H1 (cell line): ENCODE data around the gene PDE4B. TPM values are rescaled to one million over a fixed set of nuclear protein-coding genes. Genes with fewer than 3 reads are reported as not detected.

Experiments used
- CTCF ChIA-PET: fragments of 300-600 bp; sonication (Branson Sonifier 250); formaldehyde crosslinking; loops from one replicate; lab custom pipeline; 2021; ENCODE audit not compliant: partially characterized antibody; lab: Charles Lee
- POLR2A ChIA-PET: fragments of 300-600 bp; sonication (Branson Sonifier 250); formaldehyde crosslinking; loops from one replicate; lab custom pipeline; 2021; ENCODE audit warnings: inconsistent platforms; ENCODE audit not compliant: partially characterized antibody; lab: Charles Lee
- DNase-seq, 2 experiments: peaks; one replicate each; pipeline versions ENCODE4 v3.0.0 to v3.0.0-alpha.2; 2010 to 2022; ENCODE audit warnings: low spot score in 2 of 2, low read depth in 1 of 2, mixed read lengths in 1 of 2
- FAIRE-seq: peaks from 2 replicates; lab custom pipeline; 2011; peaks lifted over from hg19 to GRCh38; lab: Jason Lieb, UNC
- H2AFZ ChIP-seq: 2 replicates; pipeline ENCODE4 v1.8.1; 2012; ENCODE audit warnings: low read length, inconsistent platforms
- H2AK5ac ChIP-seq: 2 replicates; pipeline ENCODE4 v1.6.1; 2013; ENCODE audit warnings: low read depth, low read length
- H2BK120ac ChIP-seq: replicated peaks from 2 replicates; pipeline ENCODE3; 2013; ENCODE audit warnings: low read depth, low read length, inconsistent platforms
- H2BK12ac ChIP-seq: 2 replicates; pipeline ENCODE4 v1.6.1; 2013; ENCODE audit warnings: low read depth, low read length
- H2BK15ac ChIP-seq: 2 replicates; pipeline ENCODE4 v1.6.1; 2013; ENCODE audit warnings: low read length
- H2BK20ac ChIP-seq: 2 replicates; pipeline ENCODE4 v1.6.1; 2013; ENCODE audit warnings: low read length
- H2BK5ac ChIP-seq: 2 replicates; pipeline ENCODE4 v1.6.1; 2013; ENCODE audit warnings: low read depth, low read length
- H3K14ac ChIP-seq: 2 replicates; pipeline ENCODE4 v1.6.1; 2013; ENCODE audit warnings: inconsistent platforms; ENCODE audit not compliant: insufficient read length
- H3K18ac ChIP-seq: 2 replicates; pipeline ENCODE4 v1.6.1; 2013; ENCODE audit warnings: low read length; ENCODE audit errors: extremely low read depth
- H3K23ac ChIP-seq: 2 replicates; pipeline ENCODE4 v1.6.1; 2013; ENCODE audit warnings: inconsistent platforms; ENCODE audit not compliant: insufficient read length
- H3K23me2 ChIP-seq: 2 replicates; pipeline ENCODE4 v1.6.1; 2013; ENCODE audit warnings: low read depth, low read length
- H3K27ac ChIP-seq: 2 replicates; pipeline ENCODE4 v1.6.1; 2011; ENCODE audit warnings: low read depth, low read length, inconsistent platforms
- H3K27me3 ChIP-seq, 4 experiments: replicated peaks in 1 of 4; 1 replicate in 1 of 4; 2 replicates in 3 of 4; pipeline versions ENCODE4 v1.6.1 to v1.8.1; 2011 to 2013; ENCODE audit warnings: low read length in 3 of 4, mild to moderate bottlenecking in 3 of 4, inconsistent platforms in 2 of 4, mixed read lengths in 2 of 4, moderate library complexity in 1 of 4; ENCODE audit not compliant: control insufficient read depth in 3 of 4, insufficient read depth in 3 of 4; ENCODE audit errors: extremely low read depth in 1 of 4
- H3K36me3 ChIP-seq, 4 experiments: 2 replicates each; pipeline versions ENCODE4 v1.6.1 to v1.8.1; 2011 to 2013; ENCODE audit warnings: mild to moderate bottlenecking in 4 of 4, low read length in 3 of 4, moderate library complexity in 2 of 4, control low read depth in 1 of 4, inconsistent platforms in 1 of 4; ENCODE audit not compliant: insufficient read depth in 4 of 4, control insufficient read depth in 2 of 4
- H3K4ac ChIP-seq: replicated peaks from 2 replicates; pipeline ENCODE3; 2013; ENCODE audit warnings: low read length, low read depth, mixed read lengths, inconsistent platforms; ENCODE audit not compliant: insufficient read length
- H3K4me1 ChIP-seq, 4 experiments: replicated peaks in 1 of 4; 1 replicate in 1 of 4; 2 replicates in 3 of 4; pipeline versions ENCODE4 v1.6.1 to v1.8.1; 2011 to 2013; ENCODE audit warnings: low read length in 3 of 4, inconsistent platforms in 2 of 4, mixed read lengths in 1 of 4; ENCODE audit not compliant: insufficient read depth in 4 of 4, control insufficient read depth in 3 of 4
- H3K4me2 ChIP-seq, 2 experiments: 2 replicates each; pipeline versions ENCODE4 v1.6.1 to v1.8.1; 2011 to 2013; ENCODE audit warnings: low read depth in 2 of 2, low read length in 2 of 2, control low read depth in 1 of 2, inconsistent platforms in 1 of 2, mild to moderate bottlenecking in 1 of 2; ENCODE audit not compliant: insufficient read depth in 1 of 2
- H3K4me3 ChIP-seq, 4 experiments: fragments of 200-600, 300-600 bp in 1 of 4; sonication (generic), shearing (Covaris generic), sonication (Bioruptor Twin) in 1 of 4; 2 replicates each; pipeline versions ENCODE4 v1.5.1 to v1.8.1; 2011 to 2016; ENCODE audit warnings: low read length in 4 of 4, low read depth in 3 of 4, control low read depth in 2 of 4, inconsistent platforms in 2 of 4, mild to moderate bottlenecking in 2 of 4, mixed read lengths in 1 of 4, moderate library complexity in 1 of 4; ENCODE audit not compliant: insufficient read depth in 2 of 4; ENCODE audit errors: extremely low read depth in 1 of 4
- H3K56ac ChIP-seq: replicated peaks from 2 replicates; pipeline ENCODE3; 2013; ENCODE audit warnings: low read depth, mild to moderate bottlenecking, mixed read lengths, low read length, inconsistent platforms; ENCODE audit not compliant: insufficient read length
- H3K79me1 ChIP-seq: 2 replicates; pipeline ENCODE4 v1.6.1; 2013; ENCODE audit warnings: low read depth, low read length, control low read depth
- H3K79me2 ChIP-seq, 2 experiments: 2 replicates each; pipeline versions ENCODE4 v1.6.1 to v1.8.1; 2012 to 2013; ENCODE audit warnings: low read length in 2 of 2, mild to moderate bottlenecking in 2 of 2, inconsistent platforms in 1 of 2; ENCODE audit not compliant: insufficient read depth in 2 of 2, control insufficient read depth in 1 of 2
- H3K9ac ChIP-seq, 4 experiments: replicated peaks in 1 of 4; 1 replicate in 1 of 4; 2 replicates in 3 of 4; pipeline versions ENCODE4 v1.6.1 to v1.8.1; 2011 to 2013; ENCODE audit warnings: low read depth in 3 of 4, low read length in 3 of 4, control low read depth in 2 of 4, mild to moderate bottlenecking in 2 of 4, moderate library complexity in 2 of 4, inconsistent platforms in 1 of 4; ENCODE audit errors: extremely low read depth in 1 of 4
- H3K9me3 ChIP-seq, 2 experiments: 2 replicates each; pipeline versions ENCODE4 v1.6.1 to v1.8.1; 2012 to 2013; ENCODE audit warnings: mild to moderate bottlenecking in 2 of 2, moderate library complexity in 2 of 2, control low read depth in 1 of 2, inconsistent platforms in 1 of 2, low read depth in 1 of 2, low read length in 1 of 2, mixed read lengths in 1 of 2; ENCODE audit not compliant: insufficient read depth in 2 of 2
- H4K20me1 ChIP-seq, 2 experiments: replicated peaks in 1 of 2; 2 replicates each; pipeline versions ENCODE3 to v1.8.1; 2011 to 2013; ENCODE audit warnings: inconsistent platforms in 2 of 2, low read length in 2 of 2, mild to moderate bottlenecking in 1 of 2; ENCODE audit not compliant: insufficient read depth in 2 of 2, control insufficient read depth in 1 of 2
- H4K5ac ChIP-seq: 2 replicates; pipeline ENCODE4 v1.6.1; 2013; ENCODE audit warnings: low read length, low read depth, mixed read lengths, inconsistent platforms; ENCODE audit not compliant: insufficient read length
- H4K8ac ChIP-seq: 2 replicates; pipeline ENCODE4 v1.8.0; 2013; ENCODE audit warnings: mild to moderate bottlenecking, moderate library complexity, low read length, inconsistent platforms; ENCODE audit not compliant: insufficient read depth; ENCODE audit errors: extremely low read depth
- H4K91ac ChIP-seq: replicated peaks from 2 replicates; pipeline ENCODE3; 2013; ENCODE audit warnings: low read length, mixed read lengths, inconsistent platforms; ENCODE audit not compliant: insufficient read length
- CBX5 ChIP-seq: fragments of 300-800, 300-1000 bp; sonication (generic); IDR thresholded peaks from 2 replicates; pipeline ENCODE4 v1.7.1; 2016; ENCODE audit warnings: antibody characterized with exemption, low read length, low read depth
- CBX8 ChIP-seq: fragments of 300-800, 300-1000 bp; sonication (generic); IDR thresholded peaks from 2 replicates; pipeline ENCODE4 v1.7.1; 2016; ENCODE audit warnings: low read depth, low read length, borderline replicate concordance
- EGR1 ChIP-seq: IDR thresholded peaks from 2 replicates; pipeline ENCODE4 v1.6.1; 2011; ENCODE audit warnings: low read depth, low read length, borderline replicate concordance
- EP300 ChIP-seq, 2 experiments: IDR thresholded peaks; 1 replicate in 1 of 2; 2 replicates in 1 of 2; pipeline ENCODE4 v1.6.1; 2011 to 2012; ENCODE audit warnings: low read depth in 2 of 2, low read length in 2 of 2, mild to moderate bottlenecking in 2 of 2, borderline replicate concordance in 1 of 2, inconsistent platforms in 1 of 2, moderate library complexity in 1 of 2
- GABPA ChIP-seq: IDR thresholded peaks from 2 replicates; pipeline ENCODE4 v1.6.1; 2011; ENCODE audit warnings: mild to moderate bottlenecking, low read length, moderate library complexity, borderline replicate concordance; ENCODE audit not compliant: insufficient read depth
- HDAC6 ChIP-seq: IDR thresholded peaks from one replicate; pipeline ENCODE4 v1.7.1; 2012; ENCODE audit warnings: low read depth, mild to moderate bottlenecking, inconsistent platforms, low read length, moderate library complexity
- JUN ChIP-seq: IDR thresholded peaks from 2 replicates; pipeline ENCODE4 v1.6.1; 2011; ENCODE audit warnings: low read depth, mild to moderate bottlenecking, improper control_type of control experiment, low read length
- JUND ChIP-seq: IDR thresholded peaks from 2 replicates; pipeline ENCODE4 v1.6.1; 2011; ENCODE audit warnings: mild to moderate bottlenecking, improper control_type of control experiment, low read length
- KDM1A ChIP-seq: fragments of 200-600, 300-600 bp; sonication (generic); IDR thresholded peaks from 2 replicates; pipeline ENCODE4 v1.7.1; 2016; ENCODE audit warnings: mild to moderate bottlenecking, low read length, borderline replicate concordance
- KDM4A ChIP-seq: IDR thresholded peaks from one replicate; pipeline ENCODE4 v1.7.1; 2012; ENCODE audit warnings: low read depth, mild to moderate bottlenecking, moderate library complexity, low read length, inconsistent platforms; ENCODE audit not compliant: severe bottlenecking
- POU5F1 ChIP-seq: IDR thresholded peaks from 2 replicates; pipeline ENCODE4 v1.6.1; 2011; ENCODE audit warnings: low read depth, mild to moderate bottlenecking, low read length, moderate library complexity
- RBBP5 ChIP-seq: IDR thresholded peaks from 2 replicates; pipeline ENCODE4 v1.7.1; 2012; ENCODE audit warnings: low read depth, mild to moderate bottlenecking, inconsistent platforms, low read length, moderate library complexity, borderline replicate concordance
- TAF1 ChIP-seq: IDR thresholded peaks from 2 replicates; pipeline ENCODE4 v1.6.1; 2011; ENCODE audit warnings: mild to moderate bottlenecking, low read depth, low read length
- TCF12 ChIP-seq: IDR thresholded peaks from 2 replicates; pipeline ENCODE4 v1.6.1; 2011; ENCODE audit warnings: low read depth, mild to moderate bottlenecking, low read length
- ZNF274 ChIP-seq: IDR thresholded peaks from 2 replicates; pipeline ENCODE4 v1.7.0; 2012; ENCODE audit warnings: low read length, borderline replicate concordance; ENCODE audit errors: extremely low read depth
- WGBS, 2 experiments: shearing (Covaris generic) in 1 of 2; methylation state at CpG; one replicate each; pipeline versions ENCODE4 v1.1.6 to v1.1.7; 2013 to 2015; ENCODE audit warnings: low lambda C conversion rate in 2 of 2, mixed read lengths in 2 of 2, inconsistent platforms in 1 of 2, low coverage in 1 of 2, missing lambda C conversion rate in 1 of 2; ENCODE audit not compliant: insufficient replicate concordance in 2 of 2, insufficient coverage in 1 of 2, insufficient read length in 1 of 2; ENCODE audit errors: extremely low coverage in 1 of 2, missing lambda C conversion rate in 1 of 2; 5-methylcytosine and 5-hydroxymethylcytosine counted together
- polyA plus RNA-seq, 7 experiments: library from polyadenylated mRNA; depleted of rRNA in 3 of 7; stranded (reverse) in 5 of 7; unstranded in 2 of 7; fragments of >200 nt in 5 of 7; fragments of 200-250 nt in 2 of 7; gene quantifications; 1 replicate in 5 of 7; 2 replicates in 1 of 7; 4 replicates in 1 of 7; pipeline versions ENCODE4 v1.2.1 to v1.2.3, GENCODE V29; 2011 to 2013; ENCODE audit warnings: missing spikeins in 2 of 7, mixed read lengths in 2 of 7
- total RNA-seq: library from RNA; stranded (reverse); fragmentation: NEBNext Ultra II Directional; extraction: Animal tissue kit (Norgen Biotek cat#: 25700); gene quantifications from 2 replicates; pipeline ENCODE4 v1.2.1, GENCODE V29; 2021

Gene PDE4B
- total and polyA plus RNA-seq, 2 of the 8 experiments (the other 6 are each of a cell fraction or from before 2014, with no cell fraction given): 5.0 to 15.1 TPM

GRCh38 chr1:65952696-65953095, 160.0 kb downstream of the PDE4B start:
- Histone ChIP-seq H2BK15ac (no peak overlapping the region), H2AFZ (no peak overlapping the region), H2BK12ac (no peak overlapping the region), H2BK5ac (no peak overlapping the region), H3K9me3 (no peaks in the 10 kb centered on the region), H3K14ac (no peak overlapping the region), H2BK120ac (no peak overlapping the region), H3K4me3 (no peak overlapping the region), H3K4me1 (no peaks in the 10 kb centered on the region), H4K8ac (no peak overlapping the region), H3K23ac (no peak overlapping the region), H4K20me1 (no peaks in the 10 kb centered on the region), H3K4ac (no peak overlapping the region), H3K18ac (no peak overlapping the region), H3K36me3 (no peaks in the 10 kb centered on the region), H2AK5ac (no peak overlapping the region), H3K79me1 (no peaks in the 10 kb centered on the region), H3K27ac (no peak overlapping the region), H4K5ac (no peak overlapping the region), H4K91ac (no peak overlapping the region), H3K23me2 (no peaks in the 10 kb centered on the region), H3K56ac (no peak overlapping the region), H3K4me2 (no peak overlapping the region), H2BK20ac (no peak overlapping the region), H3K27me3 (no peaks in the 10 kb centered on the region), H3K9ac (no peak overlapping the region), H3K79me2 (no peaks in the 10 kb centered on the region)
- POLR2A ChIA-PET: interaction anchor here (1.0 kb wide), 1 partner anchor 10 kb away, joined by 3 read pairs; no protein-coding TSS in a partner anchor
- WGBS, 2 experiments: 91% methylated on average over 3 of the region's 3 CpGs; no CpG with 5 or more reads in 1 of the 2 experiments
- no peak for DNase-seq
- no peak for FAIRE-seq
- CTCF ChIA-PET: interaction anchor here (0.7 to 1.6 kb wide), 8 partner anchors 9 to 494 kb away, joined by 3 to 10 read pairs (median 3); no protein-coding TSS in a partner anchor
- TF ChIP-seq GABPA: no peak
- no peak for TF ChIP-seq CBX5
- no peak for TF ChIP-seq ZNF274
- TF ChIP-seq POU5F1: no peak
- no peak for TF ChIP-seq EGR1
- no peak for TF ChIP-seq KDM4A
- TF ChIP-seq CBX8: no peak
- no peak for TF ChIP-seq TAF1
- no peak for TF ChIP-seq KDM1A
- TF ChIP-seq TCF12: no peak
- no peak for TF ChIP-seq RBBP5
- TF ChIP-seq JUND: no peak
- TF ChIP-seq JUN: no peak
- no peak for TF ChIP-seq HDAC6
- no peak for TF ChIP-seq EP300 (IDR thresholded peaks at IDR 0.05; ENCODE audit: borderline replicate concordance in 1 of 2, low read depth in 2 of 2, low read length in 2 of 2)
